Neutrophil (primary cell): ENCODE results near the gene AATK.

Source experiments
- H3K27ac ChIP-seq: fragments of 200-600 bp; sonication (generic); 2 replicates; pipeline ENCODE4 v1.5.1; 2016; ENCODE audit warnings: mild to moderate bottlenecking, moderate library complexity
- H3K27me3 ChIP-seq: fragments of 200-600 bp; sonication (generic); 2 replicates; pipeline ENCODE4 v1.6.0; 2016; ENCODE audit warnings: mild to moderate bottlenecking
- H3K36me3 ChIP-seq: fragments of 200-600 bp; sonication (generic); 2 replicates; pipeline ENCODE4 v1.5.1; 2017
- H3K4me1 ChIP-seq, 2 experiments: fragments of 200-600 bp in 1 of 2; sonication (generic) in 1 of 2; 1 replicate in 1 of 2; 2 replicates in 1 of 2; pipeline versions ENCODE4 v1.5.1 to v1.6.1; 2013 to 2016; ENCODE audit warnings: low read depth in 1 of 2, low read length in 1 of 2, mild to moderate bottlenecking in 1 of 2, moderate library complexity in 1 of 2; ENCODE audit not compliant: control insufficient read depth in 1 of 2, insufficient read depth in 1 of 2
- H3K4me3 ChIP-seq, 2 experiments: fragments of 200-600 bp in 1 of 2; sonication (generic) in 1 of 2; 1 replicate in 1 of 2; 2 replicates in 1 of 2; pipeline ENCODE4 v1.5.1; 2013 to 2016; ENCODE audit warnings: low read depth in 1 of 2, low read length in 1 of 2, mild to moderate bottlenecking in 1 of 2, moderate library complexity in 1 of 2
- H3K9me3 ChIP-seq: fragments of 200-600 bp; sonication (generic); 2 replicates; pipeline ENCODE4 v1.5.1; 2016
- TF ChIP-seq, protein P1 (sequence below): fragments of 200-600 bp; sonication (generic); IDR thresholded peaks from 2 replicates; pipeline ENCODE4 v1.5.1; 2016; ENCODE audit warnings: antibody characterized with exemption

AATK gene

DNA sequence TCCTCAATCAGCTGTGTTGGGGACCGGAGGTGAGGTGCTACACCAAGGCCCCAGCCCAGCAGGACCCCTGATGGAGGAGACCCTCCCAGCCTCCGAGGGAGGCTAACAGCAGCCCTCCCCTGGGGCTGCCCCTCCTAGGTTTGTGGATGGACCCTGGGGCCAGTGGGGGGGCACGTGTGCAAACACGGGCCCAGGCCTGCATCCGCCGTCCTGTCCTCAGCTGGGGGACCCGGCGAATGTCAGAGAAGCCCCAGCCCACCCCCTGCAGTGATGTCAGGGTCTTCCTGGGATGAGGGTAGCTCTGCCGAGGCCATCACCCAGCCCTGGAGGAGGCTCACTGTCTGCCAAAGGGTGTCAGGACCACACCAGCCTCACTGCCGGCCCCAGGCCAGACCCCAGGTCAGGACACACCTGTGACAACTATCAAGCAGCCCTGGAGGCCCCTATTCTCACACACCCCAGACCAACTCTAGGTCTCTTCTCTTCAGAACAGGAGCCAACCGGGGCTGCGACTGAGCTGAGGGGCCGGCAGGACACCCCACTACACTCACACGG lies 30.0 kb upstream of the AATK start:
- TF ChIP-seq, protein P1, sequence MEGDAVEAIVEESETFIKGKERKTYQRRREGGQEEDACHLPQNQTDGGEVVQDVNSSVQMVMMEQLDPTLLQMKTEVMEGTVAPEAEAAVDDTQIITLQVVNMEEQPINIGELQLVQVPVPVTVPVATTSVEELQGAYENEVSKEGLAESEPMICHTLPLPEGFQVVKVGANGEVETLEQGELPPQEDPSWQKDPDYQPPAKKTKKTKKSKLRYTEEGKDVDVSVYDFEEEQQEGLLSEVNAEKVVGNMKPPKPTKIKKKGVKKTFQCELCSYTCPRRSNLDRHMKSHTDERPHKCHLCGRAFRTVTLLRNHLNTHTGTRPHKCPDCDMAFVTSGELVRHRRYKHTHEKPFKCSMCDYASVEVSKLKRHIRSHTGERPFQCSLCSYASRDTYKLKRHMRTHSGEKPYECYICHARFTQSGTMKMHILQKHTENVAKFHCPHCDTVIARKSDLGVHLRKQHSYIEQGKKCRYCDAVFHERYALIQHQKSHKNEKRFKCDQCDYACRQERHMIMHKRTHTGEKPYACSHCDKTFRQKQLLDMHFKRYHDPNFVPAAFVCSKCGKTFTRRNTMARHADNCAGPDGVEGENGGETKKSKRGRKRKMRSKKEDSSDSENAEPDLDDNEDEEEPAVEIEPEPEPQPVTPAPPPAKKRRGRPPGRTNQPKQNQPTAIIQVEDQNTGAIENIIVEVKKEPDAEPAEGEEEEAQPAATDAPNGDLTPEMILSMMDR: no peak
- no peak overlapping the region for H3K27ac ChIP-seq
- H3K36me3 ChIP-seq: peaks cover 26% of the 10 kb centered on the region
- no peak overlapping the region for H3K4me3 ChIP-seq
- no peaks in the 10 kb centered on the region for H3K9me3 ChIP-seq
- no peaks in the 10 kb centered on the region for H3K27me3 ChIP-seq
- peaks cover 0 to 3% of the 10 kb centered on the region in 2 experiments for H3K4me1 ChIP-seq

DNA sequence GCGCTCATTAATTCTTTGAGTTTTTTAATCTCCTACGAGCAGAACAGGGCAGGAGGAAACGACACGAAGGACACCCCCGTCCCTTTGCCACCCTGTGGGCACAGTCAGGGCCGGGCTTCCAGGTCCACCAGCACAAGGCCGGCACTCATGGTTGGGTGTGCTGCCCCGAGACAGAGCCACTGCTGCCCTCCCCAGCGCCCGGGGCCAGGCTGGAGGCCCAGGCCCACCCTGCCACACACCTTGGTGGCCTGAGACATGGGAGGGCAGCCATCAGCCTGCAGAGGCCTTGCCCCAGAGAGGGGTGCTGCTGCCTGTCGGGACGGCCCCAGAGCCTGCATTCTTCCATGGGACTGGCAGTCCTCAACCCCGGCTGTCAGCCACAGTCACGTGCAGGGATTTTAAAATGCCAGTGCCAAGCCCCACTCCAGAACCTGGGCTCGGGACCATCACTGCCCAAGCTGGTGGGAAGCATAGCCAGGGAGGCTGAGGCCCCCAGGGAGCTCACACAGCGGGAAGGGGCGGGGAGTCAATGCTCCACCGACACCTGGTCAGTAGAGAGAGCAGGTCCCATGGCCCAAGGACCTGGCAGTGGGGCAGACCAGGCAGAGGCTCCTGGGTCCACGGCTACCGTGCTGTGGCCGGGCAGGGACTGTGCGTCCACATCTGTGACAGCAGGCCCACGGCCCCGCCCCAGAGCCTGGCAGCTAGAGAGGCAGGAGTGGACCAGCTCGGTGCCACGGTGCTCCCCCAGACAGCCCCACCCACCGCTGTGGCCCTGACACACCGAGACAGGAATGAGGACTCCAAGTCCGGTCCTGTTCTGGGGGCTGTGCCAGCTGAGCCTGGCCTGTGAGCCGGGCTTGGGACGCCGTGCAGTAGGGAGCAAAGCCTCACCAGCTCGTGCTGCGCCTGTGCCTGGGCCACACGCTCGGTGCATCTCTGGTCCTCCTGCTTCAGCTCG lies 29.2 kb upstream of the AATK start:
- H3K27me3 ChIP-seq: no peaks in the 10 kb centered on the region
- no peak overlapping the region for H3K4me3 ChIP-seq
- no peak overlapping the region for H3K27ac ChIP-seq
- no peaks in the 10 kb centered on the region for H3K4me1 ChIP-seq
- H3K9me3 ChIP-seq: no peaks in the 10 kb centered on the region
- peaks cover 30% of the 10 kb centered on the region for H3K36me3 ChIP-seq
- TF ChIP-seq, protein P1: no peak

DNA sequence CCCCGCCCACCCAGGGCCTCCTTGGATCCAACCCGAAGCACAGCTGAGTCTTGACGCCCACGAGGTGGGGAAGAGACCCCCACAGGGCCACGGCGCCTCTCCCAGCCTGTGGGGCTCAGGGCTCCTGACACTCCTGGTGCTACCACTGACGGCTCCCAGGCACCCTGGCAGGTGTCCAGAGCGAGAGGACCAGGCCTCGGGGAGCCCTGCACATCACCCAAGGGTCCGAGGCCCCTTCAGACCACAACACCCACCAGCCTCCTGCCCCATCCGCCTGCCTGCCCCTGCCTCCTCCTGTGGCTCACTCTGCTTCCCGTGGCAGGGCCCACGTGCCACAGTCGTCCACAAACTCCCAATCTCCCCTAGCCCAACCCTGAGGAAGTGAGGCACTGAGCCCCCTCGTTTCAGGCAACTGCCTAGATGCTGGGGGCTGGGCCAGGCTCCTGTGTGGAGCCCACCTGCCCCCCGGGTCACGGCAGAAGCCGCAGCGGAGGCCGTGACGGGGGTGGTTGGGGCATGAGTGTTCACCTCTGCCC lies 28.3 kb upstream of the AATK start:
- Histone ChIP-seq H3K4me1 (no peaks in the 10 kb centered on the region), H3K4me3 (no peak overlapping the region), H3K36me3 (peaks cover 28% of the 10 kb centered on the region), H3K9me3 (no peaks in the 10 kb centered on the region), H3K27me3 (no peaks in the 10 kb centered on the region), H3K27ac (no peak overlapping the region)
- TF ChIP-seq, protein P1: no peak

DNA sequence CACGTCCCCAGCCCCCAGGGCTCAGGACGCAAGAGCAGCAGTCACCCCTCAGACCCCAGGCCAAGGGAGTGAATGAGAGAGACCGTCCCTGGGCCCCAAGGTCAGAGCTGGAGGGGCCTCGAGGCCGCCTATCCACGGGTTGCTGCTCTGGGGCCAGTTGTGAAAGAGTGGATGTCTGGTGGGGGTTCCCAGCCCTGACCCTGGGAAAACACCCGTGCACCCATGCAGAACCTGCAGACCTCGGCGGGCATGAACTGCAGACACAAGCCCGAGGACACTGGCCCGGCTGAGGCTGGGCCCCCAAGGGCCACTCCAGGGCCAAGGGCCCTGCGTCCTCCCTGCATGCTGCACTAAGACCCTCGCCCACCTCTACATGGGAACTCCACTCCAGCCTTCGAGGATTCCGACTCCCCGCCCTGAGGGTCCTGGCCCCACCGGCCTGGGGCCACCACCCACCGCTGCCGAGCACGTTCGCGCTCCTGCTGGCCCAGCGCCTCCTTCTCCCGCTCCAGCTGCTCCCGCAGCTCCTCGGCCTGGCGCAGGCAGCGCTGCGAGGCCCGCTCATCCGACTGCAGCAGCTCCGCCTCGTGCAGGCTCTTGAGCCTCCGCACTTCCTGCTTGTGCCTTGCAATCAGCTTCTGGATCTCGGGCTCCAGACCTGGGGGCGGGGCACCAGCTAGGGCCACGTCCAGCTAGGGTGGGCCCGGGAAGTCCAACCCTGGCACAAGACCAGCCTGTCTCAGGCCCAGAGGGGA lies 27.6 kb upstream of the AATK start:
- H3K36me3 ChIP-seq: peaks cover 22% of the 10 kb centered on the region
- H3K4me1 ChIP-seq: no peaks in the 10 kb centered on the region
- H3K27me3 ChIP-seq: no peaks in the 10 kb centered on the region
- TF ChIP-seq, protein P1: no peak
- no peaks in the 10 kb centered on the region for H3K9me3 ChIP-seq
- H3K27ac ChIP-seq: no peak overlapping the region
- H3K4me3 ChIP-seq: no peak overlapping the region

DNA sequence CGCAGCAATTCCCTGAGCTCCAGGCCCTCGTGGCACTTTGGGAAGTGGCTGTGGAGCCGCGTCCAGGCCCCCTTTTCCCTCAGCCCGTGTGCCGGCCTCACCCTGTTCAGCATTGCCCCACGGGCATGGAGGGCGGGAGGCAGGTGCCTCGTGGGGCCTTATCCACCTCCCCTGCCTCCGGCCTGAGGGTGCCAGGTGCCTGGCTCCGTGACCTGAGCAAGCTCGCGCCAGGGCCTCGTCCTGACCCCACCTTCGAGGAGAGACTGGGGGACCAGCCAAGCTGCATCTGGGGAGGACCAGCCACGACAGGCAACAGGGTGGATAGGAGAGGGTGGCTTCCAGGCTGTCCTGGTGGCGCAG lies 27.0 kb upstream of the AATK start:
- Histone ChIP-seq H3K36me3 (peaks cover 16% of the 10 kb centered on the region), H3K4me3 (no peak overlapping the region), H3K27me3 (no peaks in the 10 kb centered on the region), H3K4me1 (no peaks in the 10 kb centered on the region), H3K9me3 (no peaks in the 10 kb centered on the region), H3K27ac (no peak overlapping the region)
- TF ChIP-seq, protein P1: no peak
